PC-3 (cell line): ENCODE results near the gene FGGY. TPM values are rescaled to one million over a fixed set of nuclear protein-coding genes. Genes with fewer than 3 reads are reported as not detected.

Experiments used
- ATAC-seq: fragments of 200-7000 bp; cut with Tn5 transposase; 2 replicates; pipeline ENCODE4 v1.9.1; 2020; ENCODE audit warnings: mild to moderate bottlenecking, moderate library complexity
- BruUV-seq: library from RNA; stranded (reverse); fragments of 400-500 nt; replicated peaks from 2 replicates; lab custom pipeline; 2021; lab: Mats Ljungman, UMichigan
- CTCF ChIA-PET: fragments of 300-600 bp; sonication (Branson Sonifier 250); formaldehyde crosslinking; loops from one replicate; lab custom pipeline; 2022; ENCODE audit warnings: antibody characterized with exemption; lab: Charles Lee
- POLR2A ChIA-PET: fragments of 300-600 bp; sonication (Branson Sonifier 250); formaldehyde crosslinking; loops from one replicate; lab custom pipeline; 2022; ENCODE audit warnings: antibody characterized with exemption; ENCODE audit not compliant: unreplicated experiment; lab: Charles Lee
- DNase-seq: peaks from one replicate; pipeline ENCODE4 v3.0.0-alpha.2; 2015
- H2AFZ ChIP-seq: fragments of 300-600 bp; sonication (generic); 2 replicates; pipeline ENCODE4 v1.6.0; 2016; ENCODE audit warnings: antibody characterized with exemption, low read length
- H3F3A ChIP-seq: fragments of 300-600 bp; sonication (generic); one replicate; pipeline ENCODE4 v1.6.0; 2017; ENCODE audit warnings: antibody characterized with exemption, low read length, control low read depth, mild to moderate bottlenecking; ENCODE audit not compliant: unreplicated experiment
- H3K27ac ChIP-seq: fragments of 300-600 bp; sonication (generic); 2 replicates; pipeline ENCODE4 v1.5.1; 2016; ENCODE audit warnings: mild to moderate bottlenecking, low read length
- H3K27me3 ChIP-seq: fragments of 300-600 bp; sonication (generic); 2 replicates; pipeline ENCODE4 v1.6.1; 2016; ENCODE audit warnings: low read length, mixed read lengths
- H3K36me3 ChIP-seq: fragments of 300-600 bp; sonication (generic); 2 replicates; pipeline ENCODE4 v1.6.1; 2016; ENCODE audit warnings: low read depth, mixed run types, low read length, mixed read lengths
- H3K4me1 ChIP-seq: fragments of 300-600 bp; sonication (generic); 2 replicates; pipeline ENCODE4 v1.5.1; 2016; ENCODE audit warnings: low read length; ENCODE audit not compliant: insufficient read depth
- H3K4me2 ChIP-seq: fragments of 300-600 bp; sonication (generic); 2 replicates; pipeline ENCODE4 v1.6.0; 2016; ENCODE audit warnings: low read length
- H3K4me3 ChIP-seq: fragments of 300-600 bp; sonication (generic); 2 replicates; pipeline ENCODE4 v1.5.1; 2016; ENCODE audit warnings: mild to moderate bottlenecking, low read length, mixed read lengths
- H3K79me2 ChIP-seq: fragments of 300-600 bp; sonication (generic); 2 replicates; pipeline ENCODE4 v1.6.1; 2017; ENCODE audit warnings: low read length, mixed read lengths
- H3K9ac ChIP-seq: fragments of 300-600 bp; sonication (generic); 2 replicates; pipeline ENCODE4 v1.6.0; 2016; ENCODE audit warnings: mild to moderate bottlenecking, low read length
- H3K9me2 ChIP-seq: fragments of 300-600 bp; sonication (generic); replicated peaks from 2 replicates; pipeline ENCODE4 v1.6.1; 2016; ENCODE audit warnings: mixed run types, low read length, mixed read lengths
- H3K9me3 ChIP-seq: fragments of 300-600 bp; sonication (generic); 2 replicates; pipeline ENCODE4 v1.6.1; 2016; ENCODE audit warnings: low read length, mixed read lengths
- H4K20me1 ChIP-seq: fragments of 300-600 bp; sonication (generic); 2 replicates; pipeline ENCODE4 v1.6.1; 2016; ENCODE audit warnings: low read length, mixed read lengths
- EZH2 ChIP-seq: fragments of 300-600 bp; sonication (generic); IDR thresholded peaks from one replicate; pipeline ENCODE4 v1.6.1; 2017; ENCODE audit warnings: antibody characterized with exemption, mild to moderate bottlenecking, low read length; ENCODE audit not compliant: unreplicated experiment
- EZH2phosphoT487 ChIP-seq: fragments of 300-600 bp; sonication (generic); IDR thresholded peaks from 2 replicates; pipeline ENCODE4 v1.6.1; 2018; ENCODE audit warnings: mild to moderate bottlenecking, antibody characterized with exemption, low read length, borderline replicate concordance
- intact Hi-C: fragments of 100-400 bp; cut with micrococcal nuclease; formaldehyde crosslinking; loops from 2 replicates; pipeline ENCODE4 v1.9.0; 2023
- total RNA-seq: library from RNA; depleted of rRNA; stranded (reverse); fragments of >200 nt; gene quantifications from 2 replicates; pipeline ENCODE4 v1.2.3, GENCODE V29; 2014
- TF ChIP-seq, protein P1 (sequence below): fragments of 300-600 bp; sonication (generic); conservative IDR thresholded peaks from 2 replicates; pipeline ENCODE4 v1.5.1; 2017; ENCODE audit warnings: antibody characterized with exemption, low read depth, mild to moderate bottlenecking, low read length

Gene FGGY
- total RNA-seq, 1 experiment from 2014 or later: 7.4 TPM

DNA sequence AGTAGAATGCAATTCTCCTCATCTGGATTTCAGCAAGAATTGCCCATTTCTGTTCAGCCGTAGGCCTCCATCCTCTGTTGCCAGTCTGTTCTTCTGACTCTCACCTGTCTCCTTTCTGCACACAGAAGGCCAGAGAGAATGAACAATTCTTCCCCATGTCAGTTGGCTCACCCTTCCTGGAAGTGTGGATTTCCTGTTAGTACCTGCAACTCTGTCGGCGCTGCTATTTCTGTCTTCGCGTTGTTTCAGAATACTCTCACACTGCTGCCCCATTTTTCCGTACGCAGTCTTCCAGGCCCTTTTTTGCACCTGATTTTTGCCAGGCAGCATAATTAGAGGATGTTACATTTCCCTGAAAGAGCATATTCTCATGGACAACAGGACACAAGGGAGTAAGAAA lies 200.7 kb downstream of the FGGY start:
- H3K27ac ChIP-seq: no peak overlapping the region
- no peaks in the 10 kb centered on the region for H3K36me3 ChIP-seq
- peaks cover 22% of the 10 kb centered on the region for H3K4me1 ChIP-seq
- no TSS peak for BruUV-seq
- H3K4me2 ChIP-seq: no peak overlapping the region
- ATAC-seq (no peak), DNase-seq (no peak)
- no peaks in the 10 kb centered on the region for H3K27me3 ChIP-seq
- H3K9ac ChIP-seq: no peak overlapping the region
- H3F3A ChIP-seq: no peaks in the 10 kb centered on the region
- no peaks in the 10 kb centered on the region for H3K9me3 ChIP-seq
- H3K79me2 ChIP-seq: no peaks in the 10 kb centered on the region
- ChIA-PET POLR2A (no interaction called here), CTCF (no interaction called here)
- H4K20me1 ChIP-seq: no peaks in the 10 kb centered on the region
- H3K9me2 ChIP-seq: no peaks in the 10 kb centered on the region
- no peak overlapping the region for H3K4me3 ChIP-seq
- H2AFZ ChIP-seq: no peak overlapping the region
- TF ChIP-seq EZH2phosphoT487 (no peak), EZH2 (no peak)
- TF ChIP-seq, protein P1, sequence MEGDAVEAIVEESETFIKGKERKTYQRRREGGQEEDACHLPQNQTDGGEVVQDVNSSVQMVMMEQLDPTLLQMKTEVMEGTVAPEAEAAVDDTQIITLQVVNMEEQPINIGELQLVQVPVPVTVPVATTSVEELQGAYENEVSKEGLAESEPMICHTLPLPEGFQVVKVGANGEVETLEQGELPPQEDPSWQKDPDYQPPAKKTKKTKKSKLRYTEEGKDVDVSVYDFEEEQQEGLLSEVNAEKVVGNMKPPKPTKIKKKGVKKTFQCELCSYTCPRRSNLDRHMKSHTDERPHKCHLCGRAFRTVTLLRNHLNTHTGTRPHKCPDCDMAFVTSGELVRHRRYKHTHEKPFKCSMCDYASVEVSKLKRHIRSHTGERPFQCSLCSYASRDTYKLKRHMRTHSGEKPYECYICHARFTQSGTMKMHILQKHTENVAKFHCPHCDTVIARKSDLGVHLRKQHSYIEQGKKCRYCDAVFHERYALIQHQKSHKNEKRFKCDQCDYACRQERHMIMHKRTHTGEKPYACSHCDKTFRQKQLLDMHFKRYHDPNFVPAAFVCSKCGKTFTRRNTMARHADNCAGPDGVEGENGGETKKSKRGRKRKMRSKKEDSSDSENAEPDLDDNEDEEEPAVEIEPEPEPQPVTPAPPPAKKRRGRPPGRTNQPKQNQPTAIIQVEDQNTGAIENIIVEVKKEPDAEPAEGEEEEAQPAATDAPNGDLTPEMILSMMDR: no peak
- intact Hi-C loops: loop anchor here (2.0 kb wide), 1 partner anchor 15 kb away; no protein-coding TSS in a partner anchor

DNA sequence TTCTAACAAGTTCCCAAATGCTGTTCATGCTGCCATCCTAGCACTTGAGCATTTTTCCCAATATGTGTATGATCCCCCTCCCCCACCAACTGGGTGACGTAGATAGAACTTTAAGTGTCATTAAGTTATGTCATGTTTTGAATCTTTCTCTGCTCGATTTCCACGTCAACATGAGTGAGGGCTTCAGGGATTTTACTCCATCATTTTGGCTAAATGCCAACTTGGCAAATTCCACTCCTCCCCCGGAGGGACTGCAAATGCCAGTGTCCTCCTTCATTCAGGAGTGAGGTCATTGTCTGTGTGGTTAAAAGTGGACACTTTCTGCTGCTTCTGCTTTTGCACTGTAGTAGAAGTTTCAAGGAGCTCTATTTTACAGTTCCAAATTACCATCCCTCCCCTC lies 201.7 kb downstream of the FGGY start:
- ATAC-seq (no peak), DNase-seq (no peak)
- no peaks in the 10 kb centered on the region for H3F3A ChIP-seq
- H4K20me1 ChIP-seq: no peaks in the 10 kb centered on the region
- no peak for TF ChIP-seq EZH2phosphoT487
- TF ChIP-seq, protein P1: no peak
- TF ChIP-seq EZH2: no peak
- peak overlapping the region; percentile 58; the same call in 1 of the 2 replicates for H3K27ac ChIP-seq
- H3K27me3 ChIP-seq: no peaks in the 10 kb centered on the region
- H3K36me3 ChIP-seq: no peaks in the 10 kb centered on the region
- H3K9ac ChIP-seq: no peak overlapping the region
- ChIA-PET CTCF (no interaction called here), POLR2A (no interaction called here)
- H3K9me3 ChIP-seq: no peaks in the 10 kb centered on the region
- no TSS peak for BruUV-seq
- no peak overlapping the region for H2AFZ ChIP-seq
- no peak overlapping the region for H3K4me3 ChIP-seq
- peaks cover 22% of the 10 kb centered on the region for H3K4me1 ChIP-seq
- intact Hi-C loops: loop anchor here (2.0 kb wide), 1 partner anchor 16 kb away; no protein-coding TSS in a partner anchor
- no peaks in the 10 kb centered on the region for H3K79me2 ChIP-seq
- no peaks in the 10 kb centered on the region for H3K9me2 ChIP-seq
- peak overlapping the region; percentile 60; the same call in 1 of the 2 replicates for H3K4me2 ChIP-seq

DNA sequence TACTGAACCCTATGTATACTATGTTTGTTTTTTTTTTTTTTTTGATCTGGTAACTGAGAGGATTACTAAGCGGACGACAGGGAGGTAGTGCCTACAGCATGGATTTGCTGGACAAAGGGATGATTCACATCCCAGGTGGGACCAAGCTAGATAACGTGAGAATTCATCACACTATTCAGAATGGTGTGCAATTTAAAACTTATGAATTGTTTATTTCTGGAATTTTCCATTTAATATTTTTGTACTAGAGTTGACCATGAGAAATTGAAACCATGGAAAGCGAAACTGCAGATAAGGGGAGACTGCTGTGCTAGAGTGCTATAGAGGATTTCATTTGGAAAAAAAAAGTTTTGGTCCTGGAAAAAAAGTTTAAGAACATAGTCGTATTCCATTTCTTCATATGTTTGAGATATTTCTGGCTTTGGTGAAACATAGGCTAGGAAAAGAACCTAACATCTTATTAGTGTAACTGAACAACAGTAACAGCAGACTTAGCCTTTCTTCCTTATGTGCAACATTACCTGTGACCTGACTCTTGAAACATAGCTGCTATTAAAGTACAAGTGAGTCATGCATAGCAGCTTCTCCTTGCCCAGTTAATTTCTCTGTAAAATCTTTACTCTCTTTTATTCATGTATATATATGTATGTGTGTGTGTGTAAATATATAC lies 202.5 kb downstream of the FGGY start:
- ATAC-seq (peak; percentile 90), DNase-seq (peak; percentile 64)
- no peaks in the 10 kb centered on the region for H3K79me2 ChIP-seq
- H3K27ac ChIP-seq: peak overlapping the region; percentile 58
- no peaks in the 10 kb centered on the region for H3K27me3 ChIP-seq
- H3K4me2 ChIP-seq: peak overlapping the region; percentile 60
- H3F3A ChIP-seq: no peaks in the 10 kb centered on the region
- TF ChIP-seq EZH2: no peak
- no peak for TF ChIP-seq EZH2phosphoT487
- TF ChIP-seq, protein P1: no peak
- peak overlapping the region; percentile 23; the same call in 1 of the 2 replicates for H3K4me3 ChIP-seq
- H4K20me1 ChIP-seq: no peaks in the 10 kb centered on the region
- intact Hi-C loops: loop anchor here (2.0 kb wide), 1 partner anchor 17 kb away; no protein-coding TSS in a partner anchor
- BruUV-seq: no TSS peak
- H3K9me3 ChIP-seq: no peaks in the 10 kb centered on the region
- H2AFZ ChIP-seq: 0 out of 2 replicates have a peak overlapping the region, but pooled peaks have one; percentile 42
- H3K36me3 ChIP-seq: no peaks in the 10 kb centered on the region
- 0 out of 2 replicates have a peak overlapping the region, but pooled peaks have one; percentile 9 for H3K9ac ChIP-seq
- no peaks in the 10 kb centered on the region for H3K9me2 ChIP-seq
- ChIA-PET CTCF (no interaction called here), POLR2A (interaction anchor here (0.5 to 0.6 kb wide), 6 partner anchors 16 to 722 kb away, joined by 3 to 16 read pairs (median 3); no protein-coding TSS in a partner anchor)
- H3K4me1 ChIP-seq: peaks cover 22% of the 10 kb centered on the region
